ENCODE results near the gene CST9L.

The CST9L gene

GRCh38 chr20:23540624-23541023 lies 27.7 kb downstream of the CST9L start:
- DNase-seq (ENCODE audit: low read depth): no peak
- no peak overlapping the region for H3K4me3 ChIP-seq (ENCODE audit: low read depth, low read length)
- no peak for TF ChIP-seq CTCF (IDR thresholded peaks at IDR 0.05; ENCODE audit: low read depth, low read length, missing control alignments)

- TF ChIP-seq CTCF (IDR thresholded peaks at IDR 0.05; ENCODE audit: low read depth, low read length, missing control alignments): no peak
- H3K4me3 ChIP-seq (ENCODE audit: low read depth, low read length): no peak overlapping the region
- DNase-seq (ENCODE audit: low read depth): no peak
Observed at GRCh38 chr20:23537030-23537429, 31.3 kb downstream of the CST9L start.

GRCh38 chr20:23536328-23536974 lies 31.8 kb downstream of the CST9L start:
- no peak for TF ChIP-seq CTCF (IDR thresholded peaks at IDR 0.05; ENCODE audit: low read depth, low read length, missing control alignments)
- no peak overlapping the region for H3K4me3 ChIP-seq (ENCODE audit: low read depth, low read length)
- no peak for DNase-seq (ENCODE audit: low read depth)

- no peak for TF ChIP-seq CTCF (IDR thresholded peaks at IDR 0.05; ENCODE audit: low read depth, low read length, missing control alignments)
- no peak for DNase-seq (ENCODE audit: low read depth)
- H3K4me3 ChIP-seq (ENCODE audit: low read depth, low read length): no peak overlapping the region
Observed at GRCh38 chr20:23534801-23535593, 33.3 kb downstream of the CST9L start.

- no peak for TF ChIP-seq CTCF (IDR thresholded peaks at IDR 0.05; ENCODE audit: low read depth, low read length, missing control alignments)
- no peak for DNase-seq (ENCODE audit: low read depth)
- H3K4me3 ChIP-seq (ENCODE audit: low read depth, low read length): no peak overlapping the region
Observed at GRCh38 chr20:23533161-23533560, 35.1 kb downstream of the CST9L start.

GRCh38 chr20:23532533-23532932 lies 35.8 kb downstream of the CST9L start:
- H3K4me3 ChIP-seq (ENCODE audit: low read depth, low read length): no peak overlapping the region
- DNase-seq (ENCODE audit: low read depth): no peak
- TF ChIP-seq CTCF (IDR thresholded peaks at IDR 0.05; ENCODE audit: low read depth, low read length, missing control alignments): no peak

All from GM12864 (cell line).